Endothelial cell (in vitro differentiated cells): Measurements from ENCODE around the gene C16orf46. TPM values are rescaled to one million over a fixed set of nuclear protein-coding genes. Genes with fewer than 3 reads are reported as not detected.

Experiments used
- DNase-seq: peaks from one replicate; pipeline ENCODE4 v3.0.0; 2021; ENCODE audit warnings: low spot score
- H3K27ac Mint-ChIP-seq: one replicate; pipeline ENCODE4 v1.8.0; 2021; ENCODE audit warnings: mixed read lengths, inconsistent platforms; ENCODE audit not compliant: unreplicated experiment
- H3K27me3 Mint-ChIP-seq: one replicate; pipeline ENCODE4 v1.8.0; 2021; ENCODE audit warnings: mild to moderate bottlenecking, moderate library complexity, mixed read lengths, inconsistent platforms; ENCODE audit not compliant: unreplicated experiment
- H3K36me3 Mint-ChIP-seq: one replicate; pipeline ENCODE4 v1.8.0; 2021; ENCODE audit warnings: mild to moderate bottlenecking, low read depth, mixed read lengths, inconsistent platforms; ENCODE audit not compliant: unreplicated experiment
- H3K4me1 Mint-ChIP-seq: one replicate; pipeline ENCODE4 v1.8.0; 2021; ENCODE audit warnings: mild to moderate bottlenecking, mixed read lengths, inconsistent platforms; ENCODE audit not compliant: unreplicated experiment
- H3K4me3 Mint-ChIP-seq: one replicate; pipeline ENCODE4 v1.8.0; 2021; ENCODE audit warnings: mild to moderate bottlenecking, mixed read lengths, inconsistent platforms; ENCODE audit not compliant: unreplicated experiment
- H3K9me3 Mint-ChIP-seq: one replicate; pipeline ENCODE4 v1.8.0; 2021; ENCODE audit warnings: mixed read lengths, inconsistent platforms; ENCODE audit not compliant: unreplicated experiment
- CTCF ChIP-seq: fragments of 200-600 bp; sonication (generic); IDR thresholded peaks from one replicate; pipeline ENCODE4 v1.5.0; 2021; ENCODE audit warnings: antibody characterized with exemption; ENCODE audit not compliant: unreplicated experiment
- total RNA-seq: library from RNA; stranded (reverse); fragmentation: NEBNext Ultra II Directional; extraction: Animal tissue kit (Norgen Biotek cat#: 25700); gene quantifications from one replicate; pipeline ENCODE4 v1.2.1, GENCODE V29; 2021; ENCODE audit not compliant: unreplicated experiment

The C16orf46 gene
- total RNA-seq, 1 donor from 2014 or later: 0.18 TPM

GRCh38 chr16:81029930-81030604 lies 47.0 kb downstream of the C16orf46 start:
- DNase-seq: no peak
- Mint-ChIP-seq H3K27me3 (peaks cover 3% of the 10 kb centered on the region), H3K36me3 (peaks cover 4% of the 10 kb centered on the region), H3K4me1 (no peaks in the 10 kb centered on the region), H3K9me3 (no peaks in the 10 kb centered on the region), H3K4me3 (no peak overlapping the region), H3K27ac (no peak overlapping the region)
- TF ChIP-seq CTCF: no peak

GRCh38 chr16:81026429-81026828 lies 50.6 kb downstream of the C16orf46 start:
- Mint-ChIP-seq H3K27me3 (no peaks in the 10 kb centered on the region), H3K4me3 (no peak overlapping the region), H3K27ac (no peak overlapping the region), H3K9me3 (no peaks in the 10 kb centered on the region), H3K36me3 (peaks cover 4% of the 10 kb centered on the region), H3K4me1 (no peaks in the 10 kb centered on the region)
- TF ChIP-seq CTCF: no peak
- DNase-seq: no peak

- DNase-seq: no peak
- H3K27me3 Mint-ChIP-seq: no peaks in the 10 kb centered on the region
- H3K4me1 Mint-ChIP-seq: no peaks in the 10 kb centered on the region
- no peak overlapping the region for H3K4me3 Mint-ChIP-seq
- H3K27ac Mint-ChIP-seq: no peak overlapping the region
- H3K36me3 Mint-ChIP-seq: peaks cover 7% of the 10 kb centered on the region
- H3K9me3 Mint-ChIP-seq: no peaks in the 10 kb centered on the region
- no peak for TF ChIP-seq CTCF
Measured at GRCh38 chr16:81018496-81018895, 58.5 kb downstream of the C16orf46 start.

GRCh38 chr16:81014672-81015071 lies 62.4 kb downstream of the C16orf46 start:
- H3K4me3 Mint-ChIP-seq: no peak overlapping the region
- no peaks in the 10 kb centered on the region for H3K27me3 Mint-ChIP-seq
- no peaks in the 10 kb centered on the region for H3K4me1 Mint-ChIP-seq
- H3K27ac Mint-ChIP-seq: no peak overlapping the region
- no peak for TF ChIP-seq CTCF
- peaks cover 4% of the 10 kb centered on the region for H3K36me3 Mint-ChIP-seq
- no peak for DNase-seq
- no peaks in the 10 kb centered on the region for H3K9me3 Mint-ChIP-seq

- no peaks in the 10 kb centered on the region for H3K27me3 Mint-ChIP-seq
- H3K36me3 Mint-ChIP-seq: no peaks in the 10 kb centered on the region
- no peak for TF ChIP-seq CTCF
- no peak overlapping the region for H3K4me3 Mint-ChIP-seq
- DNase-seq: no peak
- peaks cover 7% of the 10 kb centered on the region for H3K4me1 Mint-ChIP-seq
- H3K9me3 Mint-ChIP-seq: no peaks in the 10 kb centered on the region
- no peak overlapping the region for H3K27ac Mint-ChIP-seq
Measured at GRCh38 chr16:81012974-81013373, 64.1 kb downstream of the C16orf46 start.

Other genes starting within 250 kb of the C16orf46 start
- gene CMC2, start 70.4 kb downstream of the C16orf46 start, total RNA-seq: 51.1 TPM
- gene CENPN, start 70.0 kb downstream of the C16orf46 start, total RNA-seq: 17.0 TPM
- 33.2 TPM for gene ATMIN, start 41.4 kb downstream of the C16orf46 start, total RNA-seq
- 30.3 TPM for gene GCSH, start 19.2 kb upstream of the C16orf46 start, total RNA-seq
- gene BCO1, start 161.5 kb upstream of the C16orf46 start, total RNA-seq: not detected
- 24.2 TPM for gene GAN, start 237.7 kb upstream of the C16orf46 start, total RNA-seq